Measurements from ENCODE around the gene PPP2R3B. TPM values are rescaled to one million over a fixed set of nuclear protein-coding genes. Genes with fewer than 3 reads are reported as not detected.

The PPP2R3B gene
- total RNA-seq, 4 donors from 2014 or later: 4.5 to 12.0 (median 5.7) TPM

GRCh38 chrX:285076-285677 is 101.5 kb downstream of the PPP2R3B start:
- TF ChIP-seq CTCF (IDR thresholded peaks at IDR 0.05): no peak
- no peak for DNase-seq (ENCODE audit: low spot score)
- ATAC-seq (ENCODE audit: low FRiP score): no peak

Small RNA genes lying within 50 kb of the gene (small RNA-seq; reads per million reads assigned to genes)
- gene RF00017: not detected

Other genes starting within 250 kb of the PPP2R3B start
- gene PLCXD1, start 105.5 kb downstream of the PPP2R3B start, total RNA-seq: 10 to 100 TPM; 12.8 to 32.3 (median 21.9) TPM
- 10 to 100 TPM; 25.7 to 35.3 (median 34.0) TPM for gene GTPBP6, start 68.1 kb downstream of the PPP2R3B start, total RNA-seq
- 1 to 10 TPM in 1 of 4 donors, not detected in 3; 1.9 TPM for gene SHOX, start 243.9 kb upstream of the PPP2R3B start, total RNA-seq